GM18505 (cell line): ENCODE results near the gene FOXK1.
A peak's percentile ranks its signal among the peaks of the same experiment; 100 is the strongest.

ENCODE experiments used
- ATAC-seq: cut with Tn5 transposase; IDR thresholded peaks from one replicate; pipeline ENCODE4 v1.9.1; 2021; ENCODE audit not compliant: unreplicated experiment
- POLR2A ChIP-seq: IDR thresholded peaks from 4 replicates; pipeline ENCODE4 v1.6.1; 2011; ENCODE audit warnings: borderline replicate concordance; ENCODE audit not compliant: insufficient read depth, insufficient read length; ENCODE audit errors: extremely low read depth

The FOXK1 gene

DNA sequence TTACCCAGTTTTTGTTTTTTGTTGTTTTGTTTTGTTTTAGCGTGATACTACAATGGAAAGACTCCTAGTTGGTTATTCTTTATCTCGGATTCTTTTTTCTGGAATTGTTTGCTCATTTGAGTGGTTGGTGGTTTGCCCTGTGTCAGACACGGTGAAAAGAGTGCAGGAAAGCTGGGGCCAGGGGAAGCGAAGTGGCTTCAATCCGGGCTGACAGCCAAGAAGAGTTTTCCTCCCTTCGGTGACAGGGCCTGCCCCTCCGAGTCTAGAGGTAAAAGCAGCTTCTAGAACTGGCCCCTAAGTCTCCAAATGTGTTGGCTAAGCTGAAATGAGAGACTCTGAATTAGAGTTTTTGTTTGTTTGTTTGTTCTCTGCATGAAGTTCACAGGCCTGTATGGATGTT is 87.7 kb downstream of the FOXK1 start:
- no peak for ATAC-seq
- no peak for TF ChIP-seq POLR2A

DNA sequence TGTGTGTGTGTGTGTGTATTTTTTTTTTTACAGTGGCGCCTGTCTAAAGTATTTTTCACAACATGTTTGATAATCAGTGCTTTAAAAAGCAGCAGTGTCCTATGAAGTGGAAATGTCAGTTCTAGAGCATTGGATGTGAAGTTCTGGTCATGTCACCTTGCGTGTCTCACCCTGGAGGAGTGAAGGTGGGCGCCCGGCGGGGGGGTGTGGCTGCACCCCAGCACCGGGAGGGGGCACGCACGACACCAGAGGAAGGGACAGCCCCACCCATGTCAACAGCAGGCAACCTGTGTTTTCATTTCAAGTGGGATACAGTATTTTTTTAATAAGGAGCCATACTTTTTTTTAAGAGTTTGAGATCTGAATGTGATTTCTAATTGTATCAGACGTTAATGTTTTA is 88.8 kb downstream of the FOXK1 start:
- ATAC-seq = no peak
- TF ChIP-seq POLR2A = no peak

DNA sequence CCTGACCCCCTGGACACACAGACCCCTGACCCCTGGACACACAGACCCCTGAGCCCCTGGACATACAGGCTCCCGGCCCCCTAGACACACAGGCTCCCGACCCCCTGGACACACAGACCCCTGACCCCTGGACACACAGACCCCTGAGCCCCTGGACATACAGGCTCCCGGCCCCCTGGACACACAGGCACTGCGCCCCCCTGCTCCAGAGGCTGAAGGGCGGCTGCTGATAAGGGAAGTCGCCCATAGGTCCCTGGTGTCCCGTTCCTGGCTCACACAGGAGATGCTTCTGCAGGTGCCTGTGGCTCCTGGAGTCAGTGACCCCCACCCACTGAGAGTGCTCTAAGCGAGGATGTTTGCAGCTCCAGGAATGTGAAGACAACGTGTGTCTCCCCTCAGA is 89.6 kb downstream of the FOXK1 start:
- no peak for TF ChIP-seq POLR2A
- ATAC-seq = no peak

DNA sequence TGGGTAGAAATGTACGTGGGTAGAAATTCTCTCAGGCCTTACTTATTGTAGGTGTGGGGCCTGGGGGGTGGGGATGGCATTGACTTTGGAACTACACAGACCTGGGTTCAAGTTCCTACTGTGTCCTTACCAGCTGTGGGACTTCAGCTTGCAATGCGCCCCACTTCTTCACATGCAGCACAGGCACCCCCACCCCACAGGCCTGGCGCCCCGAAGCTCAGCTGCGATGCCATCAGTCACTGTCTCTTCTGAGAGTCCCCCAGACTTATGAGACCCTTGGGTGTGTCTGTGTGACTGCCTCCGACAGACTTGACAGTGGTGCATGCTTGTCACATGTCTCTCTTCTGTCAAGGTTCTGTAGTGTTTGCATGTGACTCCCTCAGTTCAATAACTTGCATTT is 90.2 kb downstream of the FOXK1 start:
- no peak for TF ChIP-seq POLR2A
- ATAC-seq = no peak

DNA sequence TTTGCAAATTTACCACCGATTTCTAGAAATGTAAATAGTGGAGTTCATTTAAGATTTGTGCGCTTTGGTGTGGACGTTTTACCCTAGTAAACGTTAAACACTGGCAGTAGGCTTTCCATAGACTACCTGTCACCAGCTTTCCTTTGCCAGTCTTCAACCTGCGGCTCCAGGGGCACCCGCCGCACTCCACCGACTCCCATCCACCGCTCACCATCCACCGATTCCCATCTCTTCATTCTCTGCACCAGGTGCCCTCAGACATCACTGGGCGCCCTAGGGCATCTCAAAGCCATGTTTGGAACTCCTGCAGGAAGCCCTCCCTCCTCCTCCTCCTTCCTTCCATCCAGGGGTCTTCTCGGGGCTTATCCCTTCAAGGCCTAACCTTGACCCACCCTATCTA is 91.9 kb downstream of the FOXK1 start:
- ATAC-seq = no peak
- no peak for TF ChIP-seq POLR2A

DNA sequence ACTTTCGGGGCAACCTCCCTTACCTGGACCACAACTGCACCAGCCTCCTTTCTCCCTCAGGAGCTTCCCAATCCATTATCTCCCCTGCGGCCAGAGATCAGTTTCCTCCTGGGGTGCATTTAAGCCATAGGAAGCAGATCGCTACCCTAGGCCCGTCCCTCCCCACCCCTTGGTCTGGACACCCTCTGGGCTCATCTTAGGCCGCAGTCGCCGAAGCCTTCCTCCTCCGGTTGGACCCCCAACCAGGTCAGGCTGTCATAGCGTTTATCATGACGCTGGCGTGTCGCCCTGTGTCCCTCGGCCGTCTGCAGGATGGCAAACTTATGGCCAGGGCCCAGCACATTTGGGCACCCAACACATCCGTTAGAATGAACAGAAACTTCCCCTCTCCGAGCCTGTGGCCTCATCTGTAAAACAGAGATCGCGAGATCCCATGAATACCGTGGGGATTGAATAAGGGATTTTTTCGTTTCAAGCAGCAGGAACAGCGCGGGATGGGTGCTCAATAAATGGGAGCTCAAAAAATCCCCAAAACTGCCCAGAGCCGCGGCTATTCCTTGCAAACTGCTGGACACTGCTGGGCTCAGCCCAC is 92.7 kb downstream of the FOXK1 start:
- peak; percentile 16 for TF ChIP-seq POLR2A
- ATAC-seq = peak; percentile 24

DNA sequence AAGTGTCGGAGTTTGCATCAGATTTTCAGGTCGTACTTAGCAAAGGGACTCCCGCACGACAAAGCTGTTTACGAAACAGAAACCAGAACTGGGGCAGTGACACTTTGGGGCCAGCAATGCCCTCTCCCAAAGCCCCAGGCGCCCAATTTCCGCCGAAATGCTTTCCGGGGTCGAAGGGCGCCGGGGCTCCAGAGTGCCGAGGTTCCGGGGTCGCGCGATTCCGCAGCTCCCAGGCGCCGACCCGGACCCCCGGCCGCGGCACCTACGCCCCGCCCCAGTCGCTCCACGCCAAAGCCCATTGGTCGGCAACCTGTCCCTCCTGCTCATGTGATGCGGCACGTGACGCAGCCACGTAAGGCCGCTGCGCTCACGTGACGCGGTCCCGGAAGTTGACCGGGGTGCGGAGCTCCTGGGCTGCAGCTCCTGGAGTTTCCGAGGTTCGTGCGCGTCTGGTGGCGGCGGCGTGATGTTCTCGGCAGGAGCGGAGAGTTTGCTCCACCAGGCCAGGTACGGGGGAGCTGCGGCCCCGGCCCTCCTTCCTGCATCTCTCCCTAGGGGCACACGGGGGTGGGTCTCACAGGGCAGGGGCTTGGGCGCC is 93.3 kb downstream of the FOXK1 start, which contains the start of gene AP5Z1:
TSS of gene AP5Z1 (plus strand) at position 374 of the 598 bp plus-strand sequence. CDS start at position 467, 93 bp downstream.
- peak; percentile 95 for TF ChIP-seq POLR2A
- ATAC-seq = peak; percentile 87

DNA sequence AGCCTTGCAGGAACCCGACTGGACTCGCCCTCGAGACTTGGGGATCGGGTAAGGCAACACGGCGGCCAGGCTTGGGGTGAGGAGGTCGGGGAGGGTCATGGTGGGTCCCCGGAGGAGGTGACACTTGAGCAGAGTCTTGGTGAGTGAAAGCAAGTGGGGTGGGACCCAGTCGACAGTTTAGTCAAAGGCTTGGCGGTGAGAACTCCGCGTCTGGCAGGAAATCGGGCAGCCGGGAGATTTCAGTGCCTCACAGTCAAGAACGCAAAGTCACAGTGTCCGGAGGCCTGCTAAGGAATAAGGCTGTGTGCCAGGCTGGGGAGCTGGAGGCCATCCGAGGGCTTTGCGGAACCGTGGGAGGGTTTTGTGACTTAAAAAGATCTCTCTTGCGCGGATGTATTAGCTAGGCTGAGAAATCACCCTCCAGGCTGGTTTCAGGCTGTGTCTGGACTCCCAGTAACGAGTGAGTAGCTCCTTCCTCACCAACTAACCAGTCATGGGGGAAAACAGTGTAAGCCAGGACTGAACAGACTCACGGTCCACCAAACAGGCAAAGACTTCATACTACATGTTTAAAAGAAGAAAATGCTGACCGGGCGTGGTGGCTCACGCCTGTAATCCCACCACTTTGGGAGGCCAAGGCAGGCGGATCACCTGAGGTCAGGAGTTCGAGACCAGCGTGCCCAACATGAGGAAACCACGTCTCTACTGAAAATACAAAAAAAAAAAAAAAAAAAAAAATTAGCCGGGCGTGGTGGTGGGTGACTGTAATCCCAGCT is 93.9 kb downstream of the FOXK1 start:
- no peak for TF ChIP-seq POLR2A
- no peak for ATAC-seq

DNA sequence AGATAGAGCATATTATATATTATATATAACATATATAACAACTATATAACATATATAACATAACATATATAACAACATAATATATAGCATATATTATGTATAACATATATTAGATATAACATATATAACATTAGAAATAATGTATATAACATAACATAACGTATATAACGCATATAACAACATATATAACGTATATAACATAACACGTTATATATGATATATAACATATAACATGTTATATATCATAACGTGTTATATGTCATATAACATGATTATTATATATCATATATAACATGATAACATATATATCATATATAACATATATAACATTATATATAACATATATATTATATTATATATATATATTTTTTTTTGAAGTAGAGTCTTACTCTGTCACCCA is 97.0 kb downstream of the FOXK1 start:
- TF ChIP-seq POLR2A = no peak
- ATAC-seq = no peak

DNA sequence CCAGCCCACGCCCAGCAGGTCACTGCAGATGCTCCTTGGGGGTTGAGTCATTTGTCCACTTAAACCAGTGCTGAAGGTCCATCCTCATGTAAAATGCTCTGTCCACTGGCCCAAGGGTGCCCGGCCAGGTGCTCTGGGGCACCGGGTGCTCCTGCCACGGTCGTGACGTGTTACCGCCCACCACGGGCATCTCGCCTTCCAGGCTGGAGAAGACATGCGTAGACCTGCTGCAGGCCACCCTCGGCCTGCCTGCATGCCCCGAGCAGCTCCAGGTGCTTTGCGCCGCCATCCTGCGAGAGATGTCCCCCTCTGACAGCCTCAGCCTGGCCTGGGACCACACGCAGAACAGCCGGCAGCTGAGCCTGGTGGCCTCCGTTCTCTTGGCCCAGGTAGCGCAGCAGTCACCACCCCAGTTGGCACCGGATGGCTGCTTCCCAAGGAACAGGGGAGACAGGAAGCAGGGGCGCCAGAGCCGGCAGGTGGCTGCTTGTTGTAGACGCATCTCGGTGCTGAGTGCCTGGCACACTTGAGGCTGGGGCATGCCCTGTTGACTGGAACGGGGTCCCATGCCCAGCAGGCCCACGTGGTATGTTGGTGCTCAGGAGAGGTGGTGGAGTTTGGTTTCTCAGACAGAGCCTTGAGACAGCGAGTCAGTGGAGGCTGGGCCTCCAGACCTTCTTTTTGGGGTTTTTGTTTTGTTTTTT is 99.4 kb downstream of the FOXK1 start:
- ATAC-seq = no peak
- no peak for TF ChIP-seq POLR2A

DNA sequence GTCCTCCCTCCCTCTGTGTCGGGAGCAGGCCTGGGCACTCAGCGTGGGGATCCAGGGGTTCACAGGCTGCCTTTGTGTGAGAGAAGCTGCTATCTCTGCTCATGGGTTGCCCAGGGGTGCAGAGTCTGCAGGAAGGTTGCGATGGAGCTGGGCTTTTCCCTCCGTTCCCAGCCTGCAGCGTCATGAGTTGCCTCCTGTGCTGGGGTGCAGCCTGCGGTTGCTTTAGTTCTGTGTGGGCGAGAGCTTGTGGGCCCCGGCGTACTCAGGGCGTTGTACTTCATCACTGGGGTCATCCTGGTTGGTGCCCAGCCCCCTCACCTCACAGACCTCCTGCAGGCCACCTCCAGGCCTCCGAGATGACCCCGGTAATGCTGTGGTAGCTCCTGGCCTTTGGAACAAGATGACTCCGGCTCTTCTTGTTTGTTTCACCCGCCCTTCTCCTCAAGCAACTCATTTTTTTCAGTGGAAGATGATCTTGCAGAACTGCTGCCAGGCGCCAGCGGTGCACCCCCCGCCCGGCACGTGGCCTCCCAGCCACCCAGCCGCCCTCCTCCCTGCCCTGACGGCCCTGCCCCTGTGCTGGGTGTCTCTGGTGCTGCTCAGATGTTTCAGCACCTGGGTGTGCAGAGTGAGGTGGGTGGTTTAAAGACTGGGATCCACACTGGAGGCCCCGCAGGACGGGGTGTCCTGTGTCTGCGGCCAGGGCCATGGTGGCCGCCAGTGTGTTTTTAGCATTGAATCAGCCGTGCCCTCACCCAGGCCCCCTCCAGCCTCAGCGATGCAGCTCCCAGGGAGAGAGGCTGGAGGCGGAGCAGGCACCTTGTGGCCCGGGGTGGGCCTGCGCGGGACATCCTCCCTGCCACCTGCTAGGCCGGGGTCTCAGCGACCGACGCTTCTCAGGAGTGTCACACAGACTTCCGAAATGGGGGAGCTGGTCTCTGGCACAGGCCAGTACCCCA is 100.5 kb downstream of the FOXK1 start:
- ATAC-seq = no peak
- TF ChIP-seq POLR2A = no peak

DNA sequence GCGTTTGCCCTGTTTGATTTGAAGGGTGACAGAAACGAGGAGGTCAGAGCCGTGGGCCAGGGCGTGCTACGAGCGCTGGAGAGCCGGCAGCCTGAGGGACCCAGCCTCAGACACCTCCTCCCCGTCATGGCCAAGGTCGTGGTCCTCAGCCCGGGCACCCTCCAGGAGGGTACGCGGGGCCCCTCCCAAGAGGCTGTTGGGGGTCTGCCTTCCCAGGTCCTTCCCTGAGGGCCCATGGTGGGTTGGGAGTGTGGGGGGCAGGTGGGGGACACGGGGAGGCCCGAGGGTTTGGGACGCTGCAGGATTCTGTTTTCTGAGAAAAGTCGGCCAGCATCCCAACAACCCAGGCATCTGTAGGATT is 101.2 kb downstream of the FOXK1 start:
- no peak for ATAC-seq
- no peak for TF ChIP-seq POLR2A
